HG02571 (cell line): ENCODE results near the gene L3HYPDH.

ENCODE experiments used
- ATAC-seq: cut with Tn5 transposase; IDR thresholded peaks from one replicate; pipeline ENCODE4 v1.9.1; 2021; ENCODE audit warnings: mild to moderate bottlenecking, moderate library complexity; ENCODE audit not compliant: unreplicated experiment

Gene L3HYPDH

GRCh38 chr14:59483819-59484638 is at the start of gene L3HYPDH, which contains the start of gene JKAMP:
Gene L3HYPDH (minus strand): TSS chr14:59484408. CDS start chr14:59484316, 92 bp downstream.
Gene JKAMP (plus strand): TSS chr14:59484517. CDS start chr14:59484590, 73 bp downstream.
- peak; percentile 89 for ATAC-seq

DNA sequence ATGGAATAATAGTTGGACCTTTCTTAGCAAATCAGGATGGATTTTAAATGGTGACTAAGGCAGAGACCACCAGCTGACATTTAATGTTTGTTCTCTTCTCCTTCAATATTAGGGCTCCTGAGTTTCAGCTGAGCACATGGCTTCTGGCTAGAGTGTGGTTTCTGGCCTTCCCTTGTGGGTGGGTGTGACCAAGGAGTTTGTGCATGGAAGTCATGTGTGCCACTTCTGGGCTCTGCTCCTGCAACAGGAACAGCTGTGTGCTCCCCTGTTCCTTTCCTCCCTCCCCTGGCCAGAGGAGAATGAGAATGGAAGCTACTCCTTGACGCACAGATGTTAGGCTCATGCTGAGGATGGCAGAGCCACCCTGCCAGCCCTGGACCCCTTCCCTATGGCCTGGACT is 48.2 kb upstream of the L3HYPDH start:
- ATAC-seq: no peak

GRCh38 chr14:59530349-59530748 is 46.1 kb upstream of the L3HYPDH start:
- ATAC-seq: no peak

DNA sequence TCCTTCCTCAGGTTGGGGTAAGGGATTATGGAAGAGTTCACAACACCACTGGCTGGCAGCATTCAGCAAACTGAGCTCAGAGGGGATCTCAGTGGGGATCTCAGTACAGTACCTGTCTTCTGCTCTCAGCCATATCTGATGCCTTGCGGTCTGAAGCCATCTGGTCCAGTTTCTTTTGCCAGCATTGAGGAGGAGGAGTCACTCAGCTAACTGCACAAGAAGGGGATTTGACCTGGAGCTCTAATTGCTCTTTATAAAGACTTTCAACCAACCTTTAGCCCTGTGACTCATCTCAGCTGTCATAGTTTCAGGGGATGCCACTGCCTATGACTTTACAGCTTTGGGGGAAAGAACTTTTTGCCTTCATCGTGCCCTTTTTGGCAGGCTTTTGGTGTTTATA is 45.0 kb upstream of the L3HYPDH start:
- no peak for ATAC-seq

- ATAC-seq: no peak
Measured at GRCh38 chr14:59520224-59520623, 36.0 kb upstream of the L3HYPDH start.

DNA sequence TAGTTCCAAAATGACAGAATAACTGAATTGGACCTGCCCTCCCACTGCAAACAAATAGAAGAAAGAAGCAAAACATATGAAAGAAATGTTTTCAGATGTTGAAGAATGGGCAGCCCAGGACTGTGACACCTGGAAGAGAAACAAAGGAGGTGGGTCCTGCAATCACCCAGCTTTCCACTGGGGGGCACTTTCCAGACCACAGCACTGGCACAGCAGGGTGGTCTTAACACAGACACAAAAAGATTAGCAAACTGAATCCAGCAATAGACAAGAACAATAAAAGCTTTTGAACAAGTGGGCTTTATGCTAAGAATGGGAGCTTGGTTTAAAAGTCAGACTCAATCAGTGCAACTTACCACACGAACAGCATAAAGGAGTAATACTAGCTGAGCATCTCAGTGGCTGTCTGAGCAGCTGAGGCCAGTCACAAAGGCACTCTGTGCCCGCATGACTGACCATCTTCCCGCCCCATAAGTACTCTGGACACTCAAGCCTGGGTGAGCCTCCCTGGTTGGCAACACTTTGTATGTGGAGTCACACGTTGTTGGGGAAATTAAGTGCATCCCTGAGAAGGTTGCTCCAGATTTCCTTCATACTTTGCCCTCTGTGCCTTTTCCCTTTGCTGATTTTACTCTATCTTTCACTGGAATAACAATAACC is 27.8 kb upstream of the L3HYPDH start:
- ATAC-seq: no peak

- ATAC-seq: no peak
Measured at GRCh38 chr14:59510966-59511365, 26.8 kb upstream of the L3HYPDH start.

- ATAC-seq: no peak
Measured at GRCh38 chr14:59510001-59510400, 25.8 kb upstream of the L3HYPDH start.

GRCh38 chr14:59509101-59509500 is 24.9 kb upstream of the L3HYPDH start:
- no peak for ATAC-seq

- ATAC-seq: no peak
Measured at GRCh38 chr14:59507752-59508103, 23.5 kb upstream of the L3HYPDH start.

GRCh38 chr14:59507063-59507751 is 23.0 kb upstream of the L3HYPDH start:
- ATAC-seq: peak; percentile 78

DNA sequence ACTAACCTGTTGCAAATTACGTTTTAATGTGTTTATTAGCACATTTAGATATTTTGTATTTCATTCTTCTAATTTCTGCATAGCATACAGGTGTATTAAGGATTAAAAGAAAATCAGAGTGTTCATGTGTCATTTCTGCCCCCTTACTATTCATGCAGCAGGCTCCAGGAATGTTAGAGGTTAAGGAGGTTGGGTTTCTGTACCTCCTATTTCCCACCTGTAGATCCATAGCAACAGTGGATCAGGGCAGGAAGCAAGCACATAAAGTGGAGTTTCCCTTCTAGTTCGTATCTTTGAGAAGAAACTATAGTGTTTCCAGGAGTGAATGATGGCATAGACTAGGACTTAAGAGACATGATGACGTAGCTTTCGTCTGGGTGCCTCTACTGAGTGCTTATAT is 19.0 kb upstream of the L3HYPDH start:
- ATAC-seq: no peak

GRCh38 chr14:59500732-59501131 is 16.5 kb upstream of the L3HYPDH start:
- ATAC-seq: no peak

DNA sequence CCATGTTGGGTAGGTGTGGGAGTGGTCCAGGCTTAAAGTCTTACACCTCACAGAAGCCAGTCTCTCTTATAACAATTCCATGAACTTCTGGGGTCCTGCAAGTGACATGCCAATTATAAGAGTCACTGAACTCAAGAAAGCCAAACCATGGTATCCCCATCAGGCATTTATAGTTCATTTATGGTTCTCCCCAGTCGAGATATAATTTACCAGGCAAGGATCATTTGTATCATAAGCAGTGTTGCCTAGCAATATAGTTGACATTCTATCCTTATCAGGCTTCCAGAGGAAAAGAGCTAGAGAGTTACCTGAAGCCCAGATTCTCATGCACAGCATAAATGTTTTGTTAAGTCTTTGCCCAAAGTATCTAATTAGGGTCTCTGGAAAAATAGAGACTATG is 8.2 kb upstream of the L3HYPDH start:
- no peak for ATAC-seq

- ATAC-seq: no peak
Measured at GRCh38 chr14:59490756-59491155, 6.5 kb upstream of the L3HYPDH start.

DNA sequence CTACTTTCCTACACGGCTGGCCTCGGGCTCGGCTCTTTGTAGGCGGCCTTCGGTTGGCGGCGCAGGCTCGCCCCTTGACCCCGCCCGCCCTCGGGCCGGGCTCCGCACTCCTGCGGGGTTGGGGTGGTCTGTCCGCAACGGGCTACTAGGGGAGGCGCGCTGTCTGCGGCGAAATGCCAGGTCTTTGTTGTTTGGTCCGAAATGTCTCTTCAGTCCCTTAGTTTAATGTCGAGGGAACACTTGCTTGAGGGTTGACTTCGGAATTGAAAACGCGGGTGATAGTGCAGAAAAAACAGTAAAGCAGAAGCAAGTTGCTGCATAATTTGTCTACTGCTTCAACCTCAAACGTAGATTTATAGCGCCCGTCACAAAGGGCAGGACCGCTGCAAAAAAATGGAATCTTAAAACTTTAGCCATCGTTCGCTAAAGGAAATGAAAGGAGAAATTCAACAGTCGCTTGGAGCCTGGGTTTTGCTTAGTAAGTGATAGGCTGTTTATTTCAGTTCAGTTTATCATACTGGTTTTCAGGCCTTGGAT is 499 bp upstream of the L3HYPDH start:
- ATAC-seq: peak; percentile 45

GRCh38 chr14:59483363-59483762 is 845 bp downstream of the L3HYPDH start:
- ATAC-seq: no peak

DNA sequence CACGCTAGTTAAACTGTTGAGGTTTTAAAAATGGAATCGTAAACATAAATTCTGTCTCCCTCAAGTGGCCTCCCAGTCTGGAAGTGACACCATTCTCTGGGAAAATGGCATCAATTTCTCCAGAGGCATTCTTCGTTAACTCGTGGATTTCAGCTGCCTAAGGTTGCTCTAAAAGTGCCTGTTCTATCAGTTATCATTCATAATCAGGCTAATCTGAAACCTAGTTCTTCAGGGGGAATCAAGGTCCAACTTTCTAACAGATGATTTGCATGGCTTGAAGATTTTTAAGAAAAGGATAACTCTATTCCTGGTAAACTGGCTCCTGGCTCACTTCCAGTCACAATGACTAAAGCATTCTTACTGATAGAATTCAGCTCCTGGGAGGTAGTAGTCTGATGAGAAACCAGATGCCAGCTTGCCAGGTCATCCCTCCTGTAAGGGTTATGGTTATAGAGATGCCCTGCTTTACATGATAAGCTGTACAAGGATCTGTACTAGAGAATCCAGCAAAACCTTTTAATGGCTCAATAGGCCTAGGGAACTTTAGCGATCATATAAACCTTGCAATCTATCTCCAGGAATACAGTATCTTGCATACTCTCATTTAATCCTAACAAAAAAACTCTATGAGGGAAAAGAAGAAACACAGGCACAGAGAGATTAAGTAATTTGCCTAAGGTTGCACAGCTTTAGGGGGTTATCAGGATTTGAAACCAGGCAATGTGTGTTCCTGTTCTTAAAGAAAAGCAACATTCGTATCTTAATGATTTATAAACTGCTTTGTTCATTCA is 1.5 kb downstream of the L3HYPDH start:
- ATAC-seq: no peak

DNA sequence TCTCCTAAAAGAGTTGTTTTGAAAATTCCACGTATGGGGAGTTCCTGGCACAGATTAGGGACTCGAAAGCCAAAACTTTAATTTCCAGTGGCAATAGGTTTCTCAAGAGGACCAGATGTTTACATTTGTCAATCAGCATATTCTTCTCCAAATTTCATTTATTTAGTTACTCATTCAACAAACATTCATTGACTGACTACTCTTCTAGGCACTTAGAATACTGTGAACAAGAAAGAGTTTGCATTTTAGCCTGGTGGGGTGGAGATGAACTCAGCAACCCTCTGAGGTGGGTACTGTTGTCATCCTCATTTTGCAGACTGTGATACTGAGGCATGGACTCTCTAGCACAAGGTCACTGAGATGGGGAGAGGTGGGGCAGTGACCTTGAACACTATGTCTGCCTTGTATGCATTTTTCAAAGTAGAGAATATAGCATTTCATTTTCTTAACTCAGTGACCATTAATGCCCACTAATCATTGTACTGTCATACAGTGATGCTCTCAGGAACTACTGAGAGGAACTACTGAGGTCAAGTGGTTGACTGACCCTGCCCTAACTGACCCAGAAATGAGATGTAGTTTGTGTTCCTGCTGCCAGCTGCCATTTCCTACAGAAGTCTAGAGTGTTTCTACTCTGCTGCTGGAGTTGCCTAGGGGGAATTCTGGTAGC is 2.2 kb downstream of the L3HYPDH start:
- no peak for ATAC-seq

GRCh38 chr14:59481407-59481806 is 2.8 kb downstream of the L3HYPDH start:
- ATAC-seq: no peak
